ENCODE results near the gene METTL26. TPM values are rescaled to one million over a fixed set of nuclear protein-coding genes. Genes with fewer than 3 reads are reported as not detected.

METTL26 gene
- total and polyA plus RNA-seq, 2 of the 4 experiments (the other 2 are of a cell fraction), result 46.8 to 128 TPM

DNA sequence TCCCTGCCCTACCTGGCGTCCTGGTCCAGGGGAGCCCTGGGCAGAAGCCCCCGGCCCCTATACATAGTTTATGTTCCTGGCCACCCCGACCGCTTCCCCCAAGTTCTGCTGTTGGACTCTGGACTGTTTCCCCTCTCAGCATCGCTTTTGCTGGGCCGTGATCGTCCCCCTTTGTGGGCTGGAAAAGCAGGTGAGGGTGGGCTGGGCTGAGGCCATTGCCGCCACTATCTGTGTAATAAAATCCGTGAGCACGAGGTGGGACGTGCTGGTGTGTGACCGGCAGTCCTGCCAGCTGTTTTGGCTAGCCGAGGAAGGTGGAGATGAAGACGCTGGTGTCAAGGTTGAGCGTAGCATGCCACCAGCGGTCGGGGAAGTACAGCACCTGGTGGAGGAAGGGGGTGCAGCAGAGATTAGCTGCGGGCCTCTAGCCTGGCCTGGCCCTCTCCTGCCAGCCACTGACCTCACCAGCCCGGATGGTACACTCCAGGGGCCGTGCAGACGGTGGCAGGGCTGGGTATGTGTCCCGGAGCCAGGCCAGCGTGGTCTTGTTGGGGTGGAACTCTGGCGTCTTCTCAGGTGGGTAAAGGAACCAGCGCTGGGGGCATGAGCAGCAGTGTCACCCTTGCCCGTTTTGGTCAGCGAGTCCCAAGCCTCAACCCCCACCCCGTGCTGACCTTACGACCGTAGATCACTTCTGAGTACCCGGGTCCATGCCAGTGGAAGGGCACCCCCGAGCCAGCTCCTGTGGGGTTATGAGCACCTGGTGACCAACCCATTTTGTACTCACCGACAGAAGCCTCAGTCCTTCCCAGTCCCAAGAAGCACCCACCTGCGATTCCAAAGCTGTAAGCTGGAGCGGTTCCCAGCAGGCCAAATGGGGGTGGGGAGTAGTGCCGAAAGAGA lies 46.6 kb upstream of the METTL26 start (continued):
- TF ChIP-seq NFE2L2 (IDR thresholded peaks at IDR 0.05; ENCODE audit: low read depth, low read length), result no peak
- TF ChIP-seq FOS (IDR thresholded peaks at IDR 0.05; ENCODE audit: low read depth, low read length), result no peak

DNA sequence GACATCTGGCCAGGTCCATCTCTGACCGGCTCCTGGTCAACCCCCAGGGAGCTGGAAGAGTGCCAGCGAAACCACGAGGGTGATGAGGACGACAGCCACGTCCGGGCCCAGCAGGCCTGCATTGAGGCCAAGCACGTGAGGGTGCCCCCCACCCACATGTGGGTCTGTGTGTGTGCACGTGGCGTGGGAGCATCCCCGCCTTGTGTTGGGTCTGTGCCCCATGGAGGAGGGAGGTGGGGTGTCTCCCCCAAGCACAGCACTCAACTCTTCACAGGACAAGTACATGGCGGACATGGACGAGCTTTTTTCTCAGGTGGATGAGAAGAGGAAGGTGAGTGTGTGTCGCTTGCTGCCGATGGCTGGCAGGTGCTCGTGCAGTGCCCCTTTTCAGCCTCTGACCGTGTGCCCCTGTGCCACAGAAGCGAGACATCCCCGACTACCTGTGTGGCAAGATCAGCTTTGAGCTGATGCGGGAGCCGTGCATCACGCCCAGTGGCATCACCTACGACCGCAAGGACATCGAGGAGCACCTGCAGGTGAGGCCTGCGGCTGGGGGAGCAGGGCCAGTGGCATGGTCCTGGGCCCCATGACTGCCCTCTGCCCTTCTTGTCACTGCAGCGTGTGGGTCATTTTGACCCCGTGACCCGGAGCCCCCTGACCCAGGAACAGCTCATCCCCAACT lies 45.8 kb upstream of the METTL26 start:
- DNase-seq (no peak), ATAC-seq (ENCODE audit: low read depth) (no peak)
- in situ Hi-C loops (cut with MboI; ENCODE audit: low sequenced_read_pairs) (no loop called here), dilution Hi-C loops (cut with HindIII; ENCODE audit: low sequenced_read_pairs, unreplicated experiment) (no loop called here), intact Hi-C loops (cut with micrococcal nuclease) (no loop called here)
- Histone ChIP-seq H3K14ac (replicated peaks; ENCODE audit: low read depth, low read length) (no peak overlapping the region), H3K4me1 (ENCODE audit: control insufficient read depth, insufficient read depth, low read length) (peaks cover 20% of the 10 kb centered on the region), H3K23ac (ENCODE audit: low read depth, low read length) (no peak overlapping the region), H2AK9ac (replicated peaks; ENCODE audit: low read depth, low read length, poor library complexity) (peak overlapping the region; percentile 72), H3K27ac (ENCODE audit: insufficient read depth, low read length) (no peak overlapping the region; the same call in 1 of the 2 replicates), H2BK120ac (ENCODE audit: low read depth, low read length) (no peak overlapping the region), H3K4ac (ENCODE audit: low read depth, low read length) (no peak overlapping the region), H3K4me2 (ENCODE audit: low read depth, low read length) (peak overlapping the region; percentile 98; the same call in 1 of the 2 replicates), H3K79me1 (ENCODE audit: low read depth in 1 of 2, low read length in 2 of 2) (peaks cover 9 to 43% of the 10 kb centered on the region in 2 experiments; a peak in 3 of 4 replicates), H3K27me3 (ENCODE audit: control insufficient read depth, insufficient read depth, low read length) (no peaks in the 10 kb centered on the region), H3K9me3 (ENCODE audit: control insufficient read depth, insufficient read depth, low read length) (no peaks in the 10 kb centered on the region), H2AK5ac (ENCODE audit: low read depth, low read length) (peak overlapping the region; percentile 13; the same call in 1 of the 2 replicates), H2BK5ac (ENCODE audit: low read depth, low read length, poor library complexity, severe bottlenecking) (no peak overlapping the region), H3K56ac (ENCODE audit: extremely low read depth, insufficient read depth, low read length) (no peak overlapping the region), H3K36me3 (ENCODE audit: control insufficient read depth, insufficient read depth, low read length) (peaks cover 36% of the 10 kb centered on the region), H4K91ac (ENCODE audit: insufficient read depth, low read depth, low read length) (no peak overlapping the region), H3K9ac (ENCODE audit: low read depth, low read length) (no peak overlapping the region), H2AFZ (replicated peaks; ENCODE audit: low read length, poor library complexity) (peak overlapping the region; percentile 43), H4K20me1 (ENCODE audit: insufficient read depth, low read length) (peaks cover 34% of the 10 kb centered on the region), H3K18ac (ENCODE audit: low read depth, low read length) (no peak overlapping the region), H2BK20ac (ENCODE audit: low read depth, low read length) (no peak overlapping the region), H3K9me1 (ENCODE audit: insufficient read depth, low read length) (peaks cover 15% of the 10 kb centered on the region), H4K8ac (ENCODE audit: low read depth in 2 of 2, low read length in 2 of 2) (no peak overlapping the region), H4K5ac (ENCODE audit: low read depth, low read length) (no peak overlapping the region), H3K4me3 (ENCODE audit: insufficient read depth, low read depth, low read length) (peak overlapping the region; percentile 96; the same call in 1 of the 2 replicates), H2BK15ac (ENCODE audit: low read depth, low read length) (no peak overlapping the region)
- TF ChIP-seq BHLHE40 (IDR thresholded peaks at IDR 0.05; ENCODE audit: low read depth, low read length) (0 out of 2 replicates have a peak, but pooled peaks have one; percentile 5), RFX5 (IDR thresholded peaks at IDR 0.05; ENCODE audit: low read depth, low read length) (no peak)
- ChIA-PET POLR2A (ENCODE audit: unreplicated experiment) (no interaction called here), CTCF (no interaction called here)
- no CpG with 5 or more reads among the region's 28 CpGs for WGBS, 2 experiments (ENCODE audit: extremely low coverage in 2 of 2, insufficient read length in 1 of 2)
- TSS peak; percentile 91 for BruUV-seq (replicated peaks)

Data from IMR-90 (cell line).